GM12878 (cell line): ENCODE data around the gene KYAT1. TPM values are rescaled to one million over a fixed set of nuclear protein-coding genes. Genes with fewer than 3 reads are reported as not detected.

ENCODE experiments used
- ATAC-seq: fragments of 200-7000 bp; cut with Tn5 transposase; 3 replicates; pipeline ENCODE4 v1.9.1; 2020; ENCODE audit warnings: mild to moderate bottlenecking, moderate library complexity
- BruUV-seq: library from RNA; stranded (reverse); fragments of 400-500 nt; replicated peaks from 2 replicates; lab custom pipeline; 2021; lab: Mats Ljungman, UMichigan
- CTCF ChIA-PET: fragments of 300-600 bp; sonication (Branson Sonifier 250); formaldehyde crosslinking; extraction: SDS; loops from one replicate; lab custom pipeline; 2021; ENCODE audit warnings: inconsistent platforms; lab: Yijun Ruan, JAX
- POLR2A ChIA-PET: fragments of 350-600 bp; formaldehyde crosslinking; extraction: SDS; loops from one replicate; lab custom pipeline; 2021; ENCODE audit warnings: inconsistent platforms; lab: Charles Lee
- RAD21 ChIA-PET: fragments of 300-600 bp; sonication (Branson Sonifier 250); formaldehyde crosslinking; loops from one replicate; lab custom pipeline; 2023; ENCODE audit warnings: antibody characterized with exemption; ENCODE audit not compliant: unreplicated experiment; lab: Charles Lee
- SMC1A ChIA-PET: fragments of 300-600 bp; sonication (Branson Sonifier 250); formaldehyde crosslinking; loops from one replicate; lab custom pipeline; 2023; ENCODE audit not compliant: unreplicated experiment, uncharacterized antibody; lab: Charles Lee
- DNase-seq: peaks from one replicate; pipeline ENCODE4 v3.0.0-alpha.2; 2011; ENCODE audit warnings: low read depth, low spot score
- FAIRE-seq: peaks from 3 replicates; lab custom pipeline; 2011; peaks lifted over from hg19 to GRCh38; lab: Jason Lieb, UNC
- H2AFZ ChIP-seq: 2 replicates; pipeline ENCODE4 v1.6.0; 2011; ENCODE audit warnings: low read depth, low read length, control low read depth; ENCODE audit not compliant: control insufficient read depth
- H3K27ac ChIP-seq: 2 replicates; pipeline ENCODE4 v1.5.1; 2011; ENCODE audit warnings: control low read depth; ENCODE audit not compliant: control insufficient read depth, insufficient read depth
- H3K27me3 ChIP-seq, 2 experiments: replicated peaks in 1 of 2; 2 replicates each; pipeline versions ENCODE4 v1.6.0 to v1.6.1; 2011; ENCODE audit warnings: low read length in 1 of 2; ENCODE audit not compliant: control insufficient read depth in 2 of 2, insufficient read depth in 2 of 2
- H3K36me3 ChIP-seq, 2 experiments: 2 replicates each; pipeline ENCODE4 v1.5.1; 2011; ENCODE audit warnings: low read length in 1 of 2; ENCODE audit not compliant: control insufficient read depth in 2 of 2, insufficient read depth in 2 of 2
- H3K4me1 ChIP-seq: 2 replicates; pipeline ENCODE4 v1.6.1; 2011; ENCODE audit warnings: mild to moderate bottlenecking, low read length, moderate library complexity, mixed read lengths; ENCODE audit not compliant: control insufficient read depth, insufficient read depth
- H3K4me2 ChIP-seq: 2 replicates; pipeline ENCODE4 v1.6.0; 2011; ENCODE audit warnings: control low read depth; ENCODE audit not compliant: control insufficient read depth, insufficient read depth
- H3K4me3 ChIP-seq: fragments of 200-600 bp; sonication (generic); 2 replicates; pipeline ENCODE4 v1.5.1; 2016
- H3K79me2 ChIP-seq: 2 replicates; pipeline ENCODE4 v1.6.0; 2011; ENCODE audit warnings: low read length; ENCODE audit not compliant: control insufficient read depth, insufficient read depth
- H3K9ac ChIP-seq: 2 replicates; pipeline ENCODE4 v1.8.0; 2011; ENCODE audit warnings: low read length, control low read depth, mixed read lengths; ENCODE audit not compliant: control insufficient read depth, insufficient read depth
- H3K9me3 ChIP-seq: replicated peaks from 3 replicates; pipeline ENCODE4 v1.5.1; 2011; ENCODE audit warnings: mild to moderate bottlenecking, low read length; ENCODE audit not compliant: control insufficient read depth, insufficient read depth
- H4K20me1 ChIP-seq: 2 replicates; pipeline ENCODE4 v1.6.0; 2011; ENCODE audit not compliant: control insufficient read depth, insufficient read depth
- ASH2L ChIP-seq: fragments of 300-600, 200-600 bp; sonication (generic); IDR thresholded peaks from 2 replicates; pipeline ENCODE4 v1.6.1; 2017; ENCODE audit warnings: low read depth, mild to moderate bottlenecking, borderline replicate concordance
- EP300 ChIP-seq, 2 experiments: fragments of 150-350 bp in 1 of 2; IDR thresholded peaks; 2 replicates each; pipeline ENCODE4 v1.6.1; 2011 to 2012; ENCODE audit warnings: low read depth in 2 of 2, low read length in 2 of 2, borderline replicate concordance in 1 of 2, improper control_type of control experiment in 1 of 2, inconsistent platforms in 1 of 2; ENCODE audit not compliant: control insufficient read depth in 1 of 2
- MEF2B ChIP-seq: fragments of 450-650 bp; IDR thresholded peaks from 2 replicates; pipeline ENCODE4 v1.6.1; 2018; ENCODE audit warnings: mild to moderate bottlenecking, moderate library complexity; ENCODE audit not compliant: partially characterized antibody, poor library complexity, severe bottlenecking
- NFXL1 ChIP-seq: fragments of 450-650 bp; IDR thresholded peaks from 2 replicates; pipeline ENCODE4 v1.6.1; 2017; ENCODE audit warnings: antibody characterized with exemption, mild to moderate bottlenecking, borderline replicate concordance
- NFYB ChIP-seq: IDR thresholded peaks from 2 replicates; pipeline ENCODE4 v1.6.1; 2011; ENCODE audit warnings: low read depth, mild to moderate bottlenecking, low read length, improper control_type of control experiment, moderate library complexity; ENCODE audit not compliant: insufficient read depth
- NR2C2 ChIP-seq: IDR thresholded peaks from 2 replicates; pipeline ENCODE4 v1.6.1; 2011; ENCODE audit warnings: borderline replicate concordance, low read depth; ENCODE audit not compliant: control insufficient read depth, insufficient read length
- RAD51 ChIP-seq: fragments of 450-650 bp; IDR thresholded peaks from 2 replicates; pipeline ENCODE4 v1.6.1; 2016; ENCODE audit warnings: moderate library complexity, mild to moderate bottlenecking, inconsistent platforms
- SMARCA5 ChIP-seq: fragments of 450-650 bp; IDR thresholded peaks from 2 replicates; pipeline ENCODE4 v1.6.1; 2017; ENCODE audit warnings: mild to moderate bottlenecking
- TCF7 ChIP-seq: IDR thresholded peaks from 2 replicates; pipeline ENCODE4 v1.6.1; 2014; ENCODE audit warnings: antibody characterized with exemption, borderline replicate concordance
- USF2 ChIP-seq: IDR thresholded peaks from 2 replicates; pipeline ENCODE4 v1.6.1; 2011; ENCODE audit warnings: low read depth, low read length, improper control_type of control experiment, borderline replicate concordance
- ZNF622 ChIP-seq: fragments of 450-650 bp; IDR thresholded peaks from 2 replicates; pipeline ENCODE4 v1.6.1; 2017; ENCODE audit warnings: mild to moderate bottlenecking, inconsistent platforms
- WGBS: methylation state at CpG from one replicate; pipeline ENCODE4 v1.1.6; 2016; ENCODE audit warnings: low lambda C conversion rate; ENCODE audit not compliant: insufficient replicate concordance, insufficient coverage; ENCODE audit errors: missing lambda C conversion rate; 5-methylcytosine and 5-hydroxymethylcytosine counted together
- in situ Hi-C: fragments of 300-500 bp; cut with MboI; formaldehyde crosslinking; loops from 9 replicates; pipeline ENCODE4 v1.14.3; 2018; ENCODE audit warnings: mixed read lengths
- intact Hi-C: fragments of 100-400 bp; cut with micrococcal nuclease; formaldehyde crosslinking; loops from one replicate; pipeline ENCODE4 v1.14.2; 2022; ENCODE audit not compliant: unreplicated experiment
- polyA plus RNA-seq, 11 experiments: library from polyadenylated mRNA; depleted of rRNA in 4 of 11; unstranded in 6 of 11; stranded (reverse) in 5 of 11; fragments of >200 nt; fragmentation: Nextera tagmentation in 4 of 11; fragmentation: Illumina TruSeq in 1 of 11; extraction: Ambion mirVana in 4 of 11; extraction: Trizol in 1 of 11; gene quantifications; 1 replicate in 1 of 11; 2 replicates in 10 of 11; pipeline versions ENCODE4 v1.2.1 to v1.2.3, GENCODE V29; 2011 to 2016; ENCODE audit warnings: inconsistent platforms in 2 of 11, missing spikeins in 2 of 11, low read depth in 1 of 11
- total RNA-seq, 4 experiments: library from RNA; depleted of rRNA in 3 of 4; stranded (reverse); fragments of >200 nt in 3 of 4; fragmentation: Illumina TruSeq in 1 of 4; extraction: Trizol in 1 of 4; gene quantifications; 2 replicates each; pipeline versions ENCODE4 v1.2.1 to v1.2.3, GENCODE V29; 2013 to 2021

KYAT1 gene
- total and polyA plus RNA-seq, 10 of the 15 experiments (the other 5 are each of a cell fraction or from before 2014, with no cell fraction given), result 5.8 to 15.7 (median 11.4) TPM

GRCh38 chr9:128908372-128908771, 26.6 kb upstream of the KYAT1 start:
- Histone ChIP-seq H3K4me1 (no peaks in the 10 kb centered on the region), H3K4me2 (no peak overlapping the region), H4K20me1 (no peaks in the 10 kb centered on the region), H3K9me3 (no peaks in the 10 kb centered on the region), H2AFZ (no peak overlapping the region), H3K4me3 (no peak overlapping the region), H3K9ac (no peak overlapping the region), H3K36me3 (peaks cover 8 to 28% of the 10 kb centered on the region in 2 experiments; a peak in 3 of 4 replicates), H3K79me2 (no peaks in the 10 kb centered on the region), H3K27ac (no peak overlapping the region), H3K27me3 (no peaks in the 10 kb centered on the region)
- TF ChIP-seq TCF7, result no peak
- no peak for TF ChIP-seq EP300 (IDR thresholded peaks at IDR 0.05; ENCODE audit: borderline replicate concordance in 1 of 2, control insufficient read depth in 1 of 2, low read depth in 2 of 2, low read length in 2 of 2)
- no peak for TF ChIP-seq ZNF622
- no peak for TF ChIP-seq MEF2B
- no peak for TF ChIP-seq USF2
- no peak for TF ChIP-seq SMARCA5
- no peak for TF ChIP-seq NFYB
- TF ChIP-seq ASH2L, result no peak
- no peak for TF ChIP-seq NFXL1
- TF ChIP-seq NR2C2, result no peak
- no peak for TF ChIP-seq RAD51
- in situ Hi-C loops, result no loop called here
- ChIA-PET POLR2A (interaction anchor here (1.5 kb wide), 1 partner anchor 17 kb away, joined by 4 read pairs; no protein-coding TSS in a partner anchor), RAD21 (no interaction called here), CTCF (interaction anchor here (1.4 kb wide), 1 partner anchor 17 kb away, joined by 4 read pairs; no protein-coding TSS in a partner anchor), SMC1A (no interaction called here)
- ATAC-seq (no peak), FAIRE-seq (no peak), DNase-seq (no peak)
- intact Hi-C loops, result no loop called here
- WGBS, result 98% methylated on average over 24 of the region's 24 CpGs
- no TSS peak for BruUV-seq
